Smooth muscle cell (in vitro differentiated cells): ENCODE results near the gene PITHD1. TPM values are rescaled to one million over a fixed set of nuclear protein-coding genes. Genes with fewer than 3 reads are reported as not detected.
"Not testable (repeated sequence)": the region's sequence is repeated elsewhere in the genome, so short reads cannot be mapped to it uniquely, and the experiment has no call there.

Experiments used
- DNase-seq: peaks from one replicate; lab custom pipeline; 2025; ENCODE audit not compliant: unreplicated experiment; lab: John Stamatoyannopoulos, UW
- H2AFZ ChIP-seq: fragments of 200-600 bp; sonication (generic); 2 replicates; pipeline ENCODE4 v1.6.0; 2016; ENCODE audit warnings: antibody characterized with exemption, low read depth, mild to moderate bottlenecking
- H3F3A ChIP-seq: fragments of 200-600 bp; sonication (generic); 2 replicates; pipeline ENCODE4 v1.6.0; 2017; ENCODE audit warnings: antibody characterized with exemption, low read depth
- H3K27ac ChIP-seq: fragments of 200-600 bp; sonication (generic); 2 replicates; pipeline ENCODE4 v1.5.1; 2016; ENCODE audit warnings: low read depth, mild to moderate bottlenecking
- H3K27me3 ChIP-seq: fragments of 200-600 bp; sonication (generic); 2 replicates; pipeline ENCODE4 v1.6.1; 2016; ENCODE audit warnings: low read depth, mild to moderate bottlenecking
- H3K36me3 ChIP-seq: fragments of 200-600 bp; sonication (generic); 2 replicates; pipeline ENCODE4 v1.5.1; 2016; ENCODE audit warnings: low read depth
- H3K4me1 ChIP-seq: fragments of 200-600 bp; sonication (generic); 2 replicates; pipeline ENCODE4 v1.5.1; 2016; ENCODE audit warnings: low read depth
- H3K4me2 ChIP-seq: fragments of 200-600 bp; sonication (generic); 2 replicates; pipeline ENCODE4 v1.6.0; 2016; ENCODE audit warnings: mild to moderate bottlenecking
- H3K4me3 ChIP-seq: fragments of 200-600 bp; sonication (generic); 2 replicates; pipeline ENCODE4 v1.5.1; 2016; ENCODE audit warnings: mild to moderate bottlenecking
- H3K79me2 ChIP-seq: fragments of 200-600 bp; sonication (generic); 2 replicates; pipeline ENCODE4 v1.6.0; 2016; ENCODE audit warnings: low read depth, mild to moderate bottlenecking
- H3K9ac ChIP-seq: fragments of 200-600 bp; sonication (generic); 2 replicates; pipeline ENCODE4 v1.6.0; 2016; ENCODE audit warnings: low read depth
- H3K9me3 ChIP-seq: fragments of 200-600 bp; sonication (generic); replicated peaks from 2 replicates; pipeline ENCODE4 v1.5.1; 2016; ENCODE audit warnings: low read depth
- H4K20me1 ChIP-seq: fragments of 200-600 bp; sonication (generic); 2 replicates; pipeline ENCODE4 v1.6.0; 2016; ENCODE audit warnings: low read depth
- CTCF ChIP-seq: fragments of 200-600 bp; sonication (generic); IDR thresholded peaks from 2 replicates; pipeline ENCODE4 v1.5.1; 2017; ENCODE audit warnings: borderline replicate concordance, mild to moderate bottlenecking, antibody characterized with exemption; ENCODE audit not compliant: insufficient read depth, poor library complexity, severe bottlenecking
- WGBS: methylation state at CpG from one replicate; pipeline ENCODE4 v1.1.7; 2016; ENCODE audit warnings: low lambda C conversion rate; 5-methylcytosine and 5-hydroxymethylcytosine counted together
- polyA plus RNA-seq: library from polyadenylated mRNA; unstranded; fragments of >200 nt; fragmentation: Nextera tagmentation; extraction: Ambion mirVana; gene quantifications from 2 replicates; pipeline ENCODE4 v1.2.1, GENCODE V29; 2016
- total RNA-seq: library from RNA; depleted of rRNA; stranded (reverse); fragments of >200 nt; gene quantifications from 2 replicates; pipeline ENCODE4 v1.2.3, GENCODE V29; 2014

The PITHD1 gene
- total and polyA plus RNA-seq, 2 experiments from 2014 or later, result 32.0 to 49.6 TPM

- TF ChIP-seq CTCF, result no peak
- peak overlapping the region; percentile 84 for H3K27ac ChIP-seq
- WGBS, result 18% methylated on average over 19 of the region's 19 CpGs
- H3K4me3 ChIP-seq, result peak overlapping the region; percentile 85
- peak overlapping the region; percentile 89 for H3K9ac ChIP-seq
- peak overlapping the region; percentile 98 for H3K4me2 ChIP-seq
- peaks cover 5% of the 10 kb centered on the region for H3K4me1 ChIP-seq
- no peaks in the 10 kb centered on the region for H3K27me3 ChIP-seq
- no peaks in the 10 kb centered on the region for H4K20me1 ChIP-seq
- DNase-seq, result no peak
- H3K9me3 ChIP-seq, result no peaks in the 10 kb centered on the region
- no peak overlapping the region for H2AFZ ChIP-seq
- H3K36me3 ChIP-seq, result no peaks in the 10 kb centered on the region
- H3F3A ChIP-seq, result peaks cover 17% of the 10 kb centered on the region
- H3K79me2 ChIP-seq, result no peaks in the 10 kb centered on the region
Observed at GRCh38 chr1:23801338-23801748, 23.1 kb downstream of the PITHD1 start.

- Histone ChIP-seq H3K4me1 (peaks cover 5% of the 10 kb centered on the region), H3K9me3 (no peaks in the 10 kb centered on the region), H3K4me3 (peak overlapping the region; percentile 85), H3K4me2 (peak overlapping the region; percentile 98), H3K36me3 (no peaks in the 10 kb centered on the region), H4K20me1 (no peaks in the 10 kb centered on the region), H2AFZ (no peak overlapping the region), H3K27me3 (no peaks in the 10 kb centered on the region), H3K9ac (no peak overlapping the region), H3F3A (peaks cover 17% of the 10 kb centered on the region), H3K27ac (no peak overlapping the region), H3K79me2 (no peaks in the 10 kb centered on the region)
- DNase-seq, result no peak
- 71% methylated on average over 10 of the region's 10 CpGs for WGBS
- TF ChIP-seq CTCF, result no peak
Observed at GRCh38 chr1:23801876-23802275, 23.7 kb downstream of the PITHD1 start.

- H2AFZ ChIP-seq, H3K9me3 ChIP-seq, H3K27me3 ChIP-seq, H4K20me1 ChIP-seq, H3K4me1 ChIP-seq, H3K9ac ChIP-seq, H3K36me3 ChIP-seq, H3K4me3 ChIP-seq, DNase-seq, H3K27ac ChIP-seq, H3K79me2 ChIP-seq, H3K4me2 ChIP-seq: not testable (repeated sequence)
- H3F3A ChIP-seq, result peaks cover 17% of the 10 kb centered on the region
- WGBS, result 95% methylated on average over 7 of the region's 7 CpGs
Observed at GRCh38 chr1:23802809-23803342, 24.7 kb downstream of the PITHD1 start.

GRCh38 chr1:23803674-23804073 lies 25.5 kb downstream of the PITHD1 start:
- no peak overlapping the region for H3K4me3 ChIP-seq
- no peaks in the 10 kb centered on the region for H4K20me1 ChIP-seq
- no peaks in the 10 kb centered on the region for H3K79me2 ChIP-seq
- H3K9ac ChIP-seq, result no peak overlapping the region
- no peaks in the 10 kb centered on the region for H3K9me3 ChIP-seq
- H3F3A ChIP-seq, result peaks cover 16% of the 10 kb centered on the region
- no peak overlapping the region for H2AFZ ChIP-seq
- H3K4me2 ChIP-seq, result no peak overlapping the region
- no peak for DNase-seq
- no peak overlapping the region for H3K27ac ChIP-seq
- no peaks in the 10 kb centered on the region for H3K27me3 ChIP-seq
- WGBS, result 93% methylated on average over 5 of the region's 5 CpGs
- peaks cover 5% of the 10 kb centered on the region for H3K4me1 ChIP-seq
- H3K36me3 ChIP-seq, result no peaks in the 10 kb centered on the region
- TF ChIP-seq CTCF, result no peak
